Measurements from ENCODE around the gene DST.

The DST gene

DNA sequence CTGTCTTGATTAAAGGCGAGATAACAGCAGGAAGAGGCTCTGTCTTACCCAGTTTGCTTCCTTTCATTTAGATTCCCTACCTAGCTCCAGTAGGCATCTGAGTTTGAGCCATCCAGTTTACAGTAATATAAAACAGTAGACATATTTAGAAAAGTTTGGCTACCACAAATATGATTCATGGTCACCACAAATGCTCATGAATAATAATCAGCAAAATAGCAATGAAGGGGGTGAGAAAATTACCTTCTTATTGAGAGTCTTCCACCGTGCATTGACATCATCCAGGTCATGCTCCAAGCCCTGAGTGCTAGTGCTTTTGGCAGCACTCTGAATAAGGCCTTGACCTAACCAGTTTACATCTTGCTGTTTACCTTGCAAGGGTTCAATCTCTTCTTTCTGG is 106.2 kb downstream of the DST start:
- DNase-seq (ENCODE audit: low read depth): no peak

DNA sequence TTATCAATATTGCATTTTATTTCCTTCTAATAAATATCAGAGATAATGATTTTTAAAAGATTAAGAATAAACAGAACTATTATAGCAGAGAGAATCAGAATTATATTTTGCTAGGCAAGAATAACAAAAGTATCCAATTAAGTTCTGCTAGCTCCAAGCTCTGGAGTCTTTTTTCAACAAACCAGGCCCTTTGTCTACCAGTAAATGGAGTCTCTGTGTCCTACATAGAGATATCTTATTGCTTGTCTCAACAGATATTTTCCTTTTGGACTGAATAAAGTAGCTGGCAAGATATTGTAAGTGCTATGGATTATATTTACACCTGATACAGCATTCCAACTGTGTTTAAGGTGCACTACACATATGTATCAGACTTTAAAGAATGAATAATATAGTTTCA is 107.1 kb downstream of the DST start:
- DNase-seq (ENCODE audit: low read depth): no peak

DNA sequence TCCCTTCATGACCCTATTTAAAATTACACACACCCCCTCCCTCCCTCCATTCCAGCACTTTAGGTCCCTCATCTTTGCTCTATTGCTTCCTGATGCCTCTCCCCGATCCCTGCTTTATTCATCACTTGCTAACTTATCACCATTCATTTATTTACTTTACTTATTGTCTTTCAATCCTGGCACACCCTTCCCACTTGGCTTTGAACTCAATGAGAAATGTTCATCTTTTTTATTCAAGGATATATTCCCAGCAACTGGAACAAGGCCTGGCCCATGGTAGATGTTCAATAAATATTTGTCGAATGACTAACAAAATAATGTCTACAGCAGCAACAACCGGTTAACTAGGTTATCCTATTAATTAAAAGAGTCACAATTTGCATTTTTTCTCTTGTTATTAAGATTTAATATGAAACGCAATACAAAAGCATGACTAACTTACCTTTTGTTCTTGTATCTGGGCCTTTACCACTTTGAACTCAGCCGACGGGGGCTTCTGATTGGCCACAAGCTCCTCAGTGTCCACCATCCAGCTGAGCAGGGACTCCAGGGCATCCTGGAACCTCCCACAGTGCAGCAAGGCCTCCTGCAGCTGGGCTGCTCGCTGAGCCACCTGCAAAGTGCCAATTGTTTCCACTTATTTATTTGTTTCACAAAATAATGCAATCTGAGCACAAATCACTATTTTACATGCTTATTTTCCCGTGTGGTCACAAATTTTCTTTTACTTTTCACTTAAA is 107.8 kb downstream of the DST start:
- DNase-seq (ENCODE audit: low read depth): no peak

DNA sequence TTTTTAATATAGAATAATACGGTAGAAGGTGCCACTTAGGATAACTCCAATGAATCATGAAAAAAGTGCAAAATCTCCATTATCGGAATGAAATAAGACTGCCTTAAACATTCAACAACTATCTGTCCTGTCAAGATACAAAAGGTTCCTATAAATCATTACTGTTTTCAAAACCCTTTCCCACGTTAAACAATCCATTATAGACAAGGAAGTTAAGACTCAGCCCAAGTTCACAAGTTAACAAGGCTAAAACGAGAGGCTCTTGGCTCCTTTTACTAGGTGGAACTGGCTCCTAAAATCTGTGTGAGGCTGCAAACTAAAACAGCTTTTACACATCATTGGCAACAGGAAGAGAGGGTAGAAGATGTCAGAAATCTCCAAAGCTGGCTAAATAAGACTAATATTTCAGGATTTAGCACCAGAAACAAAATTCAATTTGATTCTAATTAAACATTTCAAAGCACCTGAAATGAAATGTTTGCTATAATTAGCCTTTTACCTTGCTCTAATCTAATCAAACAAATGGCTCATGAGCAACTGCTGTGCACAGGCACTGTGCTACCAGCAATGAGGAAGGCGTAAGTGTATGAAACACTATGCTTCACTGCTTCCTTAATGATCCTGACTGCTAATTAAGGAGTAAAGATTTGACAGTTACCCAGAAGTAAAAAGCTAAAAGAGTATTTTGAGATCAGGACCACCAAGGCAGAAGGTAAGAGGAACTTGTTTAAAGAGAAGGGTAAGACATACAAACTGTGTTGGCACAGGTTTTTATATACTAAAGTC is 109.7 kb downstream of the DST start:
- DNase-seq (ENCODE audit: low read depth): no peak

DNA sequence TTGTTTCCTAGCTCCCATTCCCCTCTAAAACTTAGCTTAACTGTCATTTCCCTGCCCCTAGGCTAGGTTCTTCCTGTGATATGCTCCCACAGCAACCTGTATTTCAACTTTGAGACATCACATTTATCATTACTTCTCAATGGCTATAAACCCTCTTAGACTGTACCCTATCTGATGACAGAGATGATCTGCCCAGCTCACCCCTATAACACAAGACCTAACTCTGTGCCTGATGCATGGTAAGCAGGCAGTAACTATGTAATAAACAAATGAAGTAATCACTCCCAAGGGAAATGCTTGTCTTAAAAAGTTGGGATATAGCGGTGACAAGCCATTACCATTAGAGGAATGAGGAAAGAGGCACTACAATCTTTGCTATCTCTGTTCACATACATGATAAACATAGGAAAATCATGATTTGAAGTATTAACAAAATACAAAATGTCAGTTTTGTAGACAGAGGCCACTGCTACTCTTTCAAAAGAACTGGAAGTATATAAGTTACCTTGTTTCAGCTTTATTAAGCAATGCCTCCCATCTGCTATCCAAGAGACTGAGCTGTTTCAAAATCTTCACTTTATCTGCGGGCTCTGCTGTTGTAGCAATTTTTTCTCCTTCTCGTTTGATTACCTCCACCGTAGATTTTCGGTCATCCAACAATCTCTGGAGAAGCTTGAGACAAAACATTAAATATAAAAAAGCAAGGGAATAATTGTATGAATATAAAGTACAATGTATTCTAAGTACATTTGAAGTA is 110.7 kb downstream of the DST start:
- DNase-seq (ENCODE audit: low read depth): no peak

DNA sequence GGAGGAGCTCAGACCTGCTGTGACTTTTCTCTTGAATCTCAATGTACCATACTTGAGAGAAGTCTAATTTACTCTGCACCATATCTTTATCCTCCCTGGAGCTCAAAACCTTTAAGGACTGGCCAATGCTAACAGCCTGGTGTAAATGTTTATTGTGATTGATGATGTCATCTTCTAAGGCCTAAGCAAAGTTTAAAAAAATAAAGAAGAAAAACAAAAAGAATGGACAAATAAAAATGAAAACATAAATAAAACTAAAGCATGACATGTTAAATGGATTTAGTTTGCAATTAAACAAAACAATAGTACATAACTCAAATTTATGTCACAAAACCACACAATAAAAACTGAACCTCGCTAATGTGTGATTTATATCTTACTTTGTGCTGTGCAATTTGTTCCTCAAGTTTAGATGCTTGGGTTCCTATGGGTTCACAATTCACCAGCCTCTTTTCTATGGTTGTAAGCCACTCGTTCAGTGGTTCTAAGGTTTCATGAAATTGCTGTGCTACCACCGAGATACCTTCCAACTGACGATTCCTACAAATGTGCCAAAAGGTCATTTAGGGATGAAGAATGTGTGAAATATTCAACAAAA is 113.0 kb downstream of the DST start:
- DNase-seq (ENCODE audit: low read depth): no peak

DNA sequence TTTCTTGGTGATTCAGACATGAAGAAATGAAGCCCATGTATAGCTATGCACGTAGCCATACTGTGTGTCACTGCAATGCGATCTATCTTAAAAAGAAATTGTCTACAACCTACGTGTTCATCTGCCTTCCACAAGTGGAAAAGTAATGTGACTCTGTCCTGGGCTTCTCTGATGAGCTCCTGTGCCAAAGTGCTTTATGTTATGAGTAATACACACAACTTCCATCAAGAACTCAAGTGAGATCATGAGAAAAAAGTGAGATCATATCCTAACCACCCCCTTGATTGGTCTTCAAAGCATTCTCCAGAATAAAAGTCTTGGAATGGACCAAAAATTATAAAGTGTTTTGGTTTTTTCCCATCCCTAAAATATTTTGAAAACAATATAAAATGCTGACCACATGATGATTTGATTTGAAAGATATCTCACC is 114.3 kb downstream of the DST start:
- DNase-seq (ENCODE audit: low read depth): no peak

DNA sequence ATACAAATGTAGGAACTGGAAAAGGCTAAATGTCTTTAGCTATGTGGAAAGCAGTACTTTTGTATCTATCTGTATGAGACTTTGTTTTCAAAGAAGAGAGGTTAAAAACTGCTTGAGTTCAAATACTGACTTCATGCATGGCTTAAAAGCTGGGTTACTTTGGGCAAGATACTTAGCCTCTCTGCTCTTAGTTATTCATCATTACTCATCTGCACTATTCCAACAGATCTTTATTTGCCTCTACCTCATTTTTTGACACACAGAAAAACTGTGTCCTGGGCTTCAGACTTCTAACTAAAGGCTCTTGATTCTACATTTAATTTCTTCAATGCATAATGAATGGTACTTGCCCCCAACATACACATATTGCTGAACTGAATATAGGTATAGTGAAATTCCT is 114.8 kb downstream of the DST start:
- no peak for DNase-seq (ENCODE audit: low read depth)

DNA sequence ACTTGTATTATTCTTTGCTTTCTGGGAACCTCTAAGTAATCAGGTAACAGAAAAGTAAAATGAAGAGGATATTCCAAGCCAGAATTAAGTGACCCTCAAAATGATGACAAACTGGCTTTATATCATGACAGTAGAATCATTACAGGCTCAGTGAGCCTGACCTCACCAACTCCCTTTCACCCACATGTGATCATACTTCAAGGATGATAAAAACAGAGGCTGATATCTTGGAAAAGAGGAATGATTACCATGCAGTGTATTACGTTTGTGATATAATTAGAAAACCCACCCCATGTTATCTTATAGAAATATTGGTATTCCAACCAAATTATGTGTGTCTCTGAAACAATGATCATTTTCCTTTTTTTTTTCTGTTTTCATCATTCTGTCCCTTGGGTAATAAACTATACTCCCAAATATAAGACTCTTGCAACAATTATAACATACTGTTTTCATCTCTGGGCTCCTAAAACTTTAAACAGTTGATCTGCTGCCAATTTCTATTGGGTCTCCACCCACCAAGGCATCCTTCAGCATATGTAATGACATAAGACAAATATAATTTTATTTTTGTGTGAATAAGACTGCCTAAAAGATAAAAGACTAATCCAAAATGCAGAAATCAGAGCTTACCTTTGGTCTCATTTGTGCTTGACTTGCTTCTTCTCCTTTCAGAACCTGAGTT is 115.7 kb downstream of the DST start:
- no peak for DNase-seq (ENCODE audit: low read depth)

DNA sequence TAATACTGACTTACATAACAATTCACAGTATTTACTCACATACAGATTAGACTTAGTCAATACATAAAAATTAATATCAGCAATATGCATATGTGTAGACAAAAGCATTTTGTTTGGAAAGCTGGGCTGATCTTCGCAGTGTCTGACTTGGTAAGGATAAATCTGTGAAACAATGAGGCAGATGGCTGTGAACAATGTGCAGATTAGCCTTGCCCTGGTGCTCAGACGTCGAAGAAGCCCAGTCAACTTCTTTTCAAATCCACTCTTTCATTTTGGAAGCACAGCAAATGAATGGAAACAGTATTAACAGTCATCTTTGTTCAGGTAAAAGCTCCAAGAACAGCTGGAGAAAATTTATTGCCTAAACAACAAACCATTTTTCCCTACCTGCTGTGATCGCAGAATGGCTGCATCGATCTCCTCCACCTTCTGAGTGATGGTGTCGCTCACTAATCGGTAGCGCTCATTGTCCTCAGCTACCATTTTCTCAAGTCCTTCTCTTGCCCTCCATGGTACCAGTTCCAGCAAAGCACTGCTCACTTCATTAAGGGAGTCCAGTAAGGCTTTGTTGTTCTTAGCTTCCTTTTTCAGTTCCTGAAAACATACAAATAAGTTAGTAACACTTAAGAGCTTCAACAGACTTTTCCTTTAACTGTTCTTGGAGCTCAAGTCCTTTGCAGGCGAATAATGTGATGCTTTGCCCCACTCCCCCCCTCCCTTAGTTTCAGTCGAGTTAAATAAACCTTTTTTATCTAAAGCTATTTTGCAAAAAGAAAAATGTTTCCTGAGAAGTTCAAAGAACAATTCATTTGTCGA is 116.5 kb downstream of the DST start:
- DNase-seq (ENCODE audit: low read depth): no peak

DNA sequence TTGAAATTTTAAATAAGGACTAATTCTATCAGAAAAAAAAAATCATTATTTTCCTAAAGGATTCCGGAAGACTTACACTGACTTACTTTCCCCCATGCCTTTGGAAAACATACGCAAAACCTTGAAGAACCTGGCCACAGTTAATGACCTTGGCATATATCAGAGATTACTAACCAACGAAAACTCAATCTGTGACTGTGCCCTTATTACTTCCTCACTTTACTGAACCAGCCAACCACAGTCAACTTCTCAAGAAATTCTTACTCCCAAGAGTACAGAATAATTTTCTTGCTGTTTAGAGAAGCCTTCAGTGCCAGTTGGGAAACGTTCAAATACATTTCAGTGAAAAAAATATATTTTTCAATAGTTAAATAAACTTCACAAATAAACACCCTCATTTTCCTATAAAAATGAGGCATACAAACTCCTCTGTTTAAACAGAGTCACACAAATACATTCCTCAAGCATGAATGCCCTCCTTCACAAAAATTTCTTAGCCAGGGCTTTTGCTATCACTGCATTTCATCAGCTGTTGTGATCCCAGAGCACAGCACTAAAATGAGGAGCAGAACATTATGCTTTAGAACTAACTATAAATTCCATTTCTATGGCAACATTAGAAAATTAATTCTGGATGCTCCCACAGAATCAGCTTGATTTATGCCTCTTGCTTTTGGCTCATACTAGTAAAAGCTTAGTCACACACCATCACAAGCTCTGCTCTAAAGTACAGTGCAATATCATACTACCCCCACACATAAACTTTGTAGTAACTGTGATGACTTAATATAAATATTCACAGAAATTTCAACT is 117.6 kb downstream of the DST start:
- DNase-seq (ENCODE audit: low read depth): no peak

DNA sequence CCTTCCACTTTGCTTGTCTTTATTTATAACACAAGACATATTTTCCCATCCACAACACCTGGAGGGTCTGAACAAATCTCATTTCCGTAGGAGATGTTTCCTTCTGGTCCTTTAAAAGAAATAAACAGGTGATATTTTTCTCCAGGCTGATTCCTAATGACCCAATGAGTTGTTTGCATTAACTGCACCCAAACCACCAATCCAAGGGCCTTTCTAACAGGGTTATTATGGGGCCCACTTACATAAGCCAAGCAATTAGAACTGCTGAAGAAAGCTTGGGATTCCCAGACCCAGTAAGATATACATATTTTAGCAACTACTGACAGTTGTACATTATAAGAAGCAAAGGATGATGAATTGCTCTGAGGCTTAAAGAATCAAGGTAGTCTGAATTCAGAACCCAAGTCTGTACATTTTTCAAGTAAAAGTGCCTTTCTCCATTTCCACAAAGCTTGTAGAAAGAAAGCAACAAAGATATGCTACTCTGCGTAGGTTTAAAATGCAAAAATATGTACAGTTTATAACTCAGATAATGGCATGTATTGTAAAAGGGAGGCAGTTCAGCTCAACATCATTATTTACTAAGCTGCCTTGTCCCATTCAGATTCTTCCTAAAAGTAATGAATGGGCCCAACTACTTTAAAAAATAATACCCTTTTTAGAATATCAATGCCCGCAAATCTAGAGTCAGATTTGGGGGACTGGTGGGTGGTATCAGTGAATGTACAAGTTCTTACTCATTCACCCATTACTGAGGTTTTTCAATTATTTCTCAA is 120.0 kb downstream of the DST start:
- DNase-seq (ENCODE audit: low read depth): no peak

DNA sequence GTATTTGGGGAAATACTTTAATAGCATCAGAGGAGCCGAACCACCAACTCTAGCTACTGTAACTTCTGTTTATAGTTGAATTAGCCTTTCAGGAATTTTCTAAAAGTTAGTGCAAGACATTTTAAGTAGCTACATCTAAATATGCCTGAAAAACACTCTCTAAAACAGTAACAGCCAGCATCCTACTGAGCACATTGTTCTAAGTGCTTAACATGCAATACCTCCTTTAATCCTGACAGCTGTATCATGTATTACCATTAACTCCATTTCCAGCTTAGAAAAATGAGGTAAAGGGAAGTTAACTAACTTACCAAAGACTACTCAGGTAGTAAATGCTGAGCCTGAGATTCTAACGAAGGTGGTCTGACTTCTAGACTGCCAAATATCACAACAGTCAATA is 120.7 kb downstream of the DST start:
- no peak for DNase-seq (ENCODE audit: low read depth)

DNA sequence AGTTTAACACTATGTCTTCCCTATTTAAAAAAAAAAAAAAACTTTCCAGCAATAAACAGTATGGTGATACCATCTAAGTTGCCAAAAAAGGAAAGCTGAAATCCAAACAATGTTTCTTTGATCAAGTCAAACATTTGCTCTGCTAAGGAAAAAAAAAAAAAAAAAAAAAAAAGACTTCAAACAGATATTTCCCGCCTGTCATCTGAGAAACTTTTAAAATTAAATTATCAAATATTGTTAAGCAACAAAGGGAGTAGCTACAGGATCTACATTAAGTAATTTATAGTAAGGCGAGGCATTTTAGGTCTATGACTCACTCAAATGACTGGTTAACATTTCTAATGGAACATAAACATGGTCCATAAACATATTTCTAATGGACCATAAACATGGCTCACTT is 121.2 kb downstream of the DST start:
- no peak for DNase-seq (ENCODE audit: low read depth)

DNA sequence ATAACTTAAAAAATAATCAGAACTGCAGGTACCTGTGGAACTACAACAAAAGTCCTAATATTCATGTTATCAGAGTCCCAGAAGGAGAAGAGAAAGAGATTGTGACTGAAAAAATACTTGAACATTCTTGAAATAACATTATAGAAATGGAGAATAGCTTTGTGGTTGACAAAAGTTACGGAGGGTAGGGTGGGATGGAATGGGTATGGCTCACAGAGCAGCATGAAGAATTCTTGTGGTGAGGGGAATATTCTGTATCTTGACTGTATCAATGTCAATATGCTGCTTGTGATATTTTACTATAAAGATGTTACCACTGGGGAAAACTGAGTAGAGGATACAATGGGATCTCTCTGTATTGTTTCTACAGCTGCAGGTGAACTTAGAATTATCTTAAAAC is 122.5 kb downstream of the DST start:
- no peak for DNase-seq (ENCODE audit: low read depth)

DNA sequence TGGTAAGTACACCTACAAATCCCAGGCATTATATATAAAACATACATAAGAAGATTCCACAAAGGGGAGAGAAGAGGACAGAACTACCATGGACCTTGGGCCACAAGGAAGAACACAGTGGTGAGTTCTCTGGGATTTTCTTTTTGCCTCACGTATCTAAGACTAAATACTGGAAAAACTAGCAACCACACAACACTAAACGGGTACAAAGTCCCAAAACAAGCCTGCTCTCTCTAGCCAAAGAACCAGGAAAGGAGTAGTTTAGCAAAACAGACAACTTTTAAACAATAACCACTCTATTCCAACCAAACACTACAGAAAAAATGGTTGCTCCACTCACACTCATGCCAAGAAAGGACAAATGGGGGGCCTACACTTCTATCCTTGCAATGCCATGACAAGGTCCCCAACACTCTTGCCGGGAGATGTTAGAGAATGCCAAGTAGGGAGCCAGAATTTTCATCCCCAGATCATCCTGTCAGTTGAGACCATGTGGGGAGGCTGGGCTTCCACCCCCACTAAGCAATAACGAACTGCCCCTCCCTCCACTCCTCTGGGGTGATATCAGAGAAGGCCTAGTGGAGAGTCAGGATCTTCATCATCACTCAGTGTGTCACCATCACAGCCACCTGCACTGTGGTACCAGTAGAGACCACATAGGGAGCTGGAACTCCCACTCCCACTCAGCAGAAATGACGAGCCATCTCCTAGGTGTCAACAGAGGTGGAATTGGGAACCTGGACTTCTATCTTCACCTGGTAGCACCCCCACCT is 123.5 kb downstream of the DST start:
- DNase-seq (ENCODE audit: low read depth): no peak

DNA sequence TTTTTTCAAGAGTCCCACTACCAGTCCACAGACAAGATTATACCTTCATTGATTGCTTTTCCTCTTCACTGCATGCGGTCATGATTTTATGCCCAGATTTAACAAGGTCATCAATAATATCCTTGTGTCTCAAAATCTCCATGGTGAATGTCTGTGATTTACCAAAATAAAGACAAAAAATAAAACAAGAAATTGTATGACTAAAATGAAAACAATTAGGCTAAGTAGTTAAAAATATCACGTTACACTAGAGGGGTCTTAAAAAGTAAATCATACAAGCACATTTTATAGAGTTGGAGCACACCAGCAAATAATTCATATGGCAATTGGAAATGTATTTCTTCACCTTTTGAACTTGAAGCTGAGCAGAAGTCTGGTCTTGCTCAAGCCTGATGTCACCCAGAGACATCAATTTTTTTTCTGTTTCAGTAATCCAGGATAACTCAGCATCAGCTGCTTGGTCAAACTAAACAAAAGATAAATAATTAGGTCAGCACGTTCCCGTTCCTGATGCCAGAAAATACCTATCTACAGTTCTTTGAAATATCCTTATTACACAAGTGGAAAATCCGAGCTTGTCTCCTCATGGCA is 125.4 kb downstream of the DST start:
- DNase-seq (ENCODE audit: low read depth): no peak

DNA sequence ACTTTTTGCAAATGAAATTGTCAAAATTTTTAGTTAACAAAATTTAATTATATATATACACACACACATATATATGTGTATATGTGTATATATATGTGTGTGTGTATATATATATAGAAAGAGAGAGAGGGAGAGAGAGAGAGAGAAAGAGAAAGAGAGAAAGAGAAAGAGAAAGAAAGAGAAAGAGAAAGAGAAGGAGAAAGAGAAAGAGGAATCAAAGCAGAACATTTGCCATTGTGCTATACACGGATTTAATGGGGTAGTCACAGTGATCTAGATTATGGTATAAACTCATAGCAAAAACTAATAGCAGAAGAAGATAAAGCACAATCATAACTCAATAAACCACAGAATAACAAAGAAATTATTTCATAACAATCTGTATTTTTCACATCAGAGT is 126.7 kb downstream of the DST start:
- no peak for DNase-seq (ENCODE audit: low read depth)
